ENCODE measurements around the gene IGFL1.

- no peak for TF ChIP-seq GATA3 (IDR thresholded peaks at IDR 0.05; ENCODE audit: low read depth, low read length)
- no peak for TF ChIP-seq GATA2 (IDR thresholded peaks at IDR 0.05; ENCODE audit: low read depth, low read length)
These were observed 4.8 kb upstream of the IGFL1 start for GRCh38 chr19:46224773-46225172.

Data from SH-SY5Y (cell line).